Adrenal gland (tissue), 5 donors: ENCODE results near the gene KSR2.

ENCODE experiments used
- POLR2A ChIP-seq, 2 donors: fragments of 450-650 bp; IDR thresholded peaks; one replicate each; pipeline ENCODE4 v1.6.1; 2017; ENCODE audit warnings: antibody characterized with exemption in 2 of 2, mild to moderate bottlenecking in 2 of 2, moderate library complexity in 1 of 2
- TF ChIP-seq, protein P1 (sequence below), 6 experiments: fragments of 450-650 bp in 4 of 6; fragments of 200-600 bp in 2 of 6; sonication (generic) in 1 of 6; IDR thresholded peaks; 1 replicate in 5 of 6; 2 replicates in 1 of 6; pipeline versions ENCODE4 v1.5.1 to v1.8.0; 2016 to 2021; ENCODE audit warnings: antibody characterized with exemption in 6 of 6, mild to moderate bottlenecking in 2 of 6, moderate library complexity in 1 of 6
- donor health status: DM: no; HTN: no; CAD: no.

DNA sequence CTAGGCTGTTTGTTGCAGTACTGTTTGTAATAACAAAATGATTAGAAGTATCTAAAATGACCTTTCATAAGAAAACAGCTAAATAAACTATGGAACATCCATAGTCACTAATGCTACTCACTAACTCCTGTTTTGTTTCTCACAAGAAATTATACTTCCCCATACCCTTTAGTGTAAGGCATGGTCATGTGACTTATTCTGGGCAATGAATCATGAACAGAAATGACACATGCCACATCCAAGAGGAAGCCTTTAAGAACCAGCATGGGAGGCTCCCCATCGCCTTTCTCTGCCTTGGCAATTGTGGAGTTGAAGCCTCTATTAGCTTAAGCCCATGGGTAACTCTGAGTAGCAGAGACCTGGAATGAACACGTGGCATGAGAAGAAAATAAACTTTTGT, 49.3 kb downstream of the KSR2 start:
- TF ChIP-seq, protein P1, sequence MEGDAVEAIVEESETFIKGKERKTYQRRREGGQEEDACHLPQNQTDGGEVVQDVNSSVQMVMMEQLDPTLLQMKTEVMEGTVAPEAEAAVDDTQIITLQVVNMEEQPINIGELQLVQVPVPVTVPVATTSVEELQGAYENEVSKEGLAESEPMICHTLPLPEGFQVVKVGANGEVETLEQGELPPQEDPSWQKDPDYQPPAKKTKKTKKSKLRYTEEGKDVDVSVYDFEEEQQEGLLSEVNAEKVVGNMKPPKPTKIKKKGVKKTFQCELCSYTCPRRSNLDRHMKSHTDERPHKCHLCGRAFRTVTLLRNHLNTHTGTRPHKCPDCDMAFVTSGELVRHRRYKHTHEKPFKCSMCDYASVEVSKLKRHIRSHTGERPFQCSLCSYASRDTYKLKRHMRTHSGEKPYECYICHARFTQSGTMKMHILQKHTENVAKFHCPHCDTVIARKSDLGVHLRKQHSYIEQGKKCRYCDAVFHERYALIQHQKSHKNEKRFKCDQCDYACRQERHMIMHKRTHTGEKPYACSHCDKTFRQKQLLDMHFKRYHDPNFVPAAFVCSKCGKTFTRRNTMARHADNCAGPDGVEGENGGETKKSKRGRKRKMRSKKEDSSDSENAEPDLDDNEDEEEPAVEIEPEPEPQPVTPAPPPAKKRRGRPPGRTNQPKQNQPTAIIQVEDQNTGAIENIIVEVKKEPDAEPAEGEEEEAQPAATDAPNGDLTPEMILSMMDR (IDR thresholded peaks at IDR 0.05), result no peak
- TF ChIP-seq POLR2A (IDR thresholded peaks at IDR 0.05), result no peak
